WI38 (cell line): ENCODE data around the gene TFAP2A.

Experiments
- H3K4me3 ChIP-seq: 2 replicates; pipeline ENCODE4 v1.5.1; 2011; ENCODE audit warnings: low read depth, mild to moderate bottlenecking, control low read depth, low read length
- TF ChIP-seq, protein P1 (sequence below): IDR thresholded peaks from 2 replicates; pipeline ENCODE4 v1.5.1; 2012; ENCODE audit warnings: low read depth, mild to moderate bottlenecking, control low read depth, low read length

Gene TFAP2A

DNA sequence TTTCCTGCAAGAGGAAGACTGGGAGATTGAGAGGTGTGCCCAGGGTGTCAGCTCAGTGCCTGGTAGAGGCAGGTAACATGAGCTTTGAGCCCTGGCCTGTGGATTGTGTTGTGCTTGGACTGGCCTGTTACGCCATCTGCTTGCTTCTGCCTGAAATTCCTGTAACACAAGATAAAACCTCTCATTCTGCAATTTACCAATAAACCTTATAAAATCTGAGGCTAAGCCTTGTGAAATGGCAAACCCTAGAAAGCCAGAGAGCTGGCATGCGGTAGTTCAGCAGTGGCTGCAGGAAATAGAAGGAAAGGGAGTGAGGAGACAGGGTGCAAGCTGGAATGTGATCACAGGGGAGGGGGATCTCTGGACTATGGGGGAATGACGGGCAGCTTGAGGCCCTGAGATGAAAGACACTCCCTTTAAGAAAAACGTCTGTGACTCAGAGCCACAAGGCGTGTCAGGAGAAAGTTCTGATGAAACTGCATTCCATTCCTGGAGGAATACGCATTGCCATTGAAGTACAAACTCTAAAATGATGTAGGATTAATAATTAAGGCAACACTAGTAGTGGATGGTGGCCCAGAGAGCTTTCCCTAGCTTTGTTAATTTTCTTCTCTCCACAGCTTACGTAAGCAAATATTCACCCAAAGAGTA, 26.3 kb upstream of the TFAP2A start:
- no peak overlapping the region for H3K4me3 ChIP-seq
- TF ChIP-seq, protein P1, sequence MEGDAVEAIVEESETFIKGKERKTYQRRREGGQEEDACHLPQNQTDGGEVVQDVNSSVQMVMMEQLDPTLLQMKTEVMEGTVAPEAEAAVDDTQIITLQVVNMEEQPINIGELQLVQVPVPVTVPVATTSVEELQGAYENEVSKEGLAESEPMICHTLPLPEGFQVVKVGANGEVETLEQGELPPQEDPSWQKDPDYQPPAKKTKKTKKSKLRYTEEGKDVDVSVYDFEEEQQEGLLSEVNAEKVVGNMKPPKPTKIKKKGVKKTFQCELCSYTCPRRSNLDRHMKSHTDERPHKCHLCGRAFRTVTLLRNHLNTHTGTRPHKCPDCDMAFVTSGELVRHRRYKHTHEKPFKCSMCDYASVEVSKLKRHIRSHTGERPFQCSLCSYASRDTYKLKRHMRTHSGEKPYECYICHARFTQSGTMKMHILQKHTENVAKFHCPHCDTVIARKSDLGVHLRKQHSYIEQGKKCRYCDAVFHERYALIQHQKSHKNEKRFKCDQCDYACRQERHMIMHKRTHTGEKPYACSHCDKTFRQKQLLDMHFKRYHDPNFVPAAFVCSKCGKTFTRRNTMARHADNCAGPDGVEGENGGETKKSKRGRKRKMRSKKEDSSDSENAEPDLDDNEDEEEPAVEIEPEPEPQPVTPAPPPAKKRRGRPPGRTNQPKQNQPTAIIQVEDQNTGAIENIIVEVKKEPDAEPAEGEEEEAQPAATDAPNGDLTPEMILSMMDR: no peak

DNA sequence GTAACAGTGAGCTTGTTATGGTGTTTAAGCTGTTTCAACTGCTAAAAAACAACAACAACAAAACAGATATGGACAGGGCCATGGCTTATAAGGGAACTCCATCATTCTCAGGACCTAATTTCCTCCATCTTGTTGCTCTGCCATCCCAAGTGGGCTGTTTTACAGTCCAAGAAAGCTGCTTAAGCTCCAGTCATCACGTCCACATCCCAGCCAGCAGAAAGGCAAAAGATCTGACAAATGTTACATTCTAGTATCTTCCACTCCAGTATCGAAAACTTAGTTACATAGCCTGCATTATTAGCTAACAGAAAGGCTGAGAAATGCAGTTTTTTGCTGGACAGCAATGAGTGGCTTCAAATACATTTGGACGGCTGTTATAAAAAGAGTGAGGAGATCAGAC, 23.0 kb upstream of the TFAP2A start:
- TF ChIP-seq, protein P1: no peak
- H3K4me3 ChIP-seq: no peak overlapping the region

DNA sequence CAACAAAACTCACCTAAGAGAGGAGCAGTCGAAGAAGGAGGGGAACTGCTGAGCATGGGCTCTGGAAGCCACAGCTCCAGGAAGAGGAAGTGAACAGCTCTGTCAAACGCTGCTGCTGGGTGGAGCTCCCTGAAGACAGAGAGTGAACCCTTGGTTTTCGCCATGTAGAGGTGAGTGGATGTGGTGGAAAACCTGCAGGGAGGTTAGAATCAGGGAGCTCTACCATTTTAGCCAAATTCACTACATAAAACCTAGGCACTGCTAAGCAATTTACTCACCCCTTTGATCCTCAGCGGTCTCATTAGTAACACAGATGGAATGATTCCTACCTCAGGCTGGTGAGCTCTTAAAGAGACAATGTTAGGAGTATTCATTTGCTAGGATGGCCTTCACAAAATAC, 19.4 kb upstream of the TFAP2A start:
- H3K4me3 ChIP-seq: no peak overlapping the region
- TF ChIP-seq, protein P1: no peak

DNA sequence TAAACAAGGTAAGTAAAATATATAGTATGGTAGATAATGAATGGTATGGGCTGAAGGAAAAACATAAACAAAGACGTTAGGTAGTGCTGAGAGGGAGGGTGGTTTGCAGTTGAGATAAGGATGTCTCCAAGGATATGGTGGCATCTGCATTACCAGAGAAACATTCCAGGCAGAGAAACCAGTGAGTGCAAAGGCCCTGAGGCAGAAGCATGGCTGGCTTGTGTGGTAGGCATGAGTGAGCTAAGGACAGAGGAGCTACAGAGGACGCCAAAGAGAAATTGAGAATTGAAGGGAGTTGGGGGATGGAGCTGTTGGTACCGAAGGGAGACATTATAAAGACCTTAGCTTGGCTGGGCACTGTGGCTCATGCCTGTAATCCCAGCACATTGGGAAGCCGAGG, 18.4 kb upstream of the TFAP2A start:
- H3K4me3 ChIP-seq: no peak overlapping the region
- TF ChIP-seq, protein P1: no peak

DNA sequence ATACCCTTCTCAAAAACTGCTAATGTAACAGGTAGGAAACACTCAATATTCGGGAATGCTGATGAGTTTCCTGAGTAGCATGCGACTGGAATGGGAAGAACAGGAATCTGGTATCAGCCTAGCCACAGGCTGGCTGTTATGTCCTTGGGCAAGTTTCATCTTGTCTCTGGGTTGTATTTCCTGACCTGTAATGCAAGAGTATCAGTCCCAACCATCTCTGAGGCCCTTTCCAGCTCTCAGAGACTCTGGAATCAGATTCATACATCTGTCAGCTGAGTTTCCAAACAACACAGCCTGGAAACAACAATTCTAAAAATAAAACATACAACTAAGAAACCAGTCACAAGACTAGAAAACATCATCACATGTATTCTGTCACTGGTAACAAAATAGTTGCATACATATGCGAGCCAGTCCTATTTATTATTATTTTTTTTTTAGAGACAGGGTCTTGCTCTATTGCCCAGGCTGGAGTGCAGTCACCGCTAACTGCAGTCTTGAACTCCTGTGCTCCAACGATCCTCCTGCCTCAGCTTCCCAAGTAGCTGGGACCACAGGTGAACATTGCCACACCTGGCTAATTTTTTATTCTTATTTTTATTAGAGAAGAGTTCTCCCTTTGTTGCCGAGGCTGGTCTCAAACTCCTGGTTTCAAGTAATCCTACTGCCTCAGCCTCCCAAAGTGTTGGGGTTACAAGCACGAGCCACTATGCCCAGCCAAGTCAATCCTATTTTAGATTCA, 16.7 kb upstream of the TFAP2A start:
- no peak overlapping the region for H3K4me3 ChIP-seq
- TF ChIP-seq, protein P1: no peak

DNA sequence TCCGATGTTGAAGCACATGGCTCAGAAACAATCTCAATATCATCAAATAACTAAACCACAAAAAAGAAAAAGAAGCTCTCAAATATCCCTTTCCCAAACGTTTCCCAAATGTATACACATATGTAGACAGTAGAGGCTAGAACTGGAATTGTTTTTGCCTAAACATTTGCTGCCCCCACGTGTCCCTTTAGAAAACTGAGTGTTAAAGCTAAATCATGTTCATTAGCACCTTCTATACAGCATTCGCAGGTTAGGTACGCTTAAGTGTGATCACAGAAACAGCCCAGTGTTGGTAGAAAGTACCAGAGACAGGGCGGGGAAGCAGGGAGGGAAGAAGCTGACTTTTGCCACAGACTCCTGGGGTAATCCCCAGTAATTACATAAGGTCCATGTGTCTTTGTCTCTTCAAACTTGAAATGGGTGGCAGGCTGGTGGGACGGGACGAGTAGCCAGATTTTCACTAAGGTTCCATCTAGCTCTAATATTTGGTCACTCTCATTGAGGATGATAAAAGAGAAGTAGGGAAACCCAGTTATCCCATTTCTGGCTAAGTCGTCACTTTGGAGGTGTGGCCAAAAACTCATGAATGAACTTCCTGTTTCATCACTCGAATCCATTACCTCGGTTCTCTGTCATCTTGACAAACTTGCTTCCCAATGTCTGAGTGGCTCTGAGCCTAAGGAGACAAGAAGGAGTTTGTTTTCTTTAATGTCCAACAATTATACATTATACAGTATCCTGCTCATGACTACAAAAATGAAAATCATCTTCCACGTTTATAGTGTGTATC, 15.0 kb upstream of the TFAP2A start:
- H3K4me3 ChIP-seq: no peak overlapping the region
- TF ChIP-seq, protein P1: no peak

DNA sequence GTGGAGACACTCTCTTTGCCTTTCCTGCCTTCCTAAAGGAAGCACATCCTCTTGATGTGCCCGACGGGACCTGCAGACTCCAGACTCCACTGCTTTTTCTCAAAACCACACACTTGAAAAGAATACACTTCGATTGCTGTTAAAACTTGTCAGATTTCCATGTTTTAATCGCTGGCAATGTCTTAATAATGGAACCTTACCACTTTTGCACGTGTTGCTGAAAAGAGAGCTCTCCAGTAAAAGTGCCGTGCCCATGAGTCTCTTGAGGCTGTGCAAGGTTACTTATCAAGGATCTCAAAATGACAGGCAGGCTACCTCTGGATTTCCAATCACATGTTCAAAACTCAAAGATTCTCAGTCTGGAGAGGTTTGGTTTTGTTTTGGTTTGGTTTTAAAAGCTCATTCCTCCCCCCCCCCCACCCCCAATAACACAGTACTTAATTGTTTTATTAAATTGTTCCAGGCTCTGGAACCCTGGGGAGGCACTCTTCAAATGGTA, 12.0 kb upstream of the TFAP2A start:
- peak overlapping the region; percentile 51 for H3K4me3 ChIP-seq
- TF ChIP-seq, protein P1: no peak
